Ramos (cell line): Measurements from ENCODE around the gene NAT10.
"Not testable (repeated sequence)": the region's sequence is repeated elsewhere in the genome, so short reads cannot be mapped to it uniquely, and the experiment has no call there.

Experiments
- in situ Hi-C: fragments of 300-500 bp; cut with MboI; formaldehyde crosslinking; loops from one replicate; pipeline ENCODE4 v1.14.3; 2022; ENCODE audit warnings: low sequenced_read_pairs; ENCODE audit not compliant: unreplicated experiment

Gene NAT10

DNA sequence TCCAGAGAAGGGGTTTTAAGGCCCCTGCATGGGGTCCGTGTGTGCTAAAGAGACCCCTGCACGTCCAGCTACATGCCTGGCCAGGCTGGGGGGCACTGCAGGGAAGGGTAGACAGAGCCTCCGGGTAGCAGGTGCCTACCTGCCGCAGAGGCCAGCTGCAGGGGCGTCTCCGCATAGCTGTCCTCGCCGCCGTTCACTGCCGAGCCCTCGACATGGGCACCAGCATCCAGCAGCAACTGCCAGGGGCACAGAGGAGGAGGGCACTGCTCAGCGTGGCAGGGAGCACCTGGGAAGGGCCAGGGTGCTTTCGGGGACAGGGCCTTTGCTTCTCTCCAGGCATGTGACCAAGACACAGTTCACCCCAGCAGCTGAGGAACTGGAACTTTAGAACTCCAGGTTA is 59.7 kb downstream of the NAT10 start:
- in situ Hi-C loops, result loop anchor here (25.0 kb wide), 1 partner anchor 322 kb away; no protein-coding TSS in a partner anchor

DNA sequence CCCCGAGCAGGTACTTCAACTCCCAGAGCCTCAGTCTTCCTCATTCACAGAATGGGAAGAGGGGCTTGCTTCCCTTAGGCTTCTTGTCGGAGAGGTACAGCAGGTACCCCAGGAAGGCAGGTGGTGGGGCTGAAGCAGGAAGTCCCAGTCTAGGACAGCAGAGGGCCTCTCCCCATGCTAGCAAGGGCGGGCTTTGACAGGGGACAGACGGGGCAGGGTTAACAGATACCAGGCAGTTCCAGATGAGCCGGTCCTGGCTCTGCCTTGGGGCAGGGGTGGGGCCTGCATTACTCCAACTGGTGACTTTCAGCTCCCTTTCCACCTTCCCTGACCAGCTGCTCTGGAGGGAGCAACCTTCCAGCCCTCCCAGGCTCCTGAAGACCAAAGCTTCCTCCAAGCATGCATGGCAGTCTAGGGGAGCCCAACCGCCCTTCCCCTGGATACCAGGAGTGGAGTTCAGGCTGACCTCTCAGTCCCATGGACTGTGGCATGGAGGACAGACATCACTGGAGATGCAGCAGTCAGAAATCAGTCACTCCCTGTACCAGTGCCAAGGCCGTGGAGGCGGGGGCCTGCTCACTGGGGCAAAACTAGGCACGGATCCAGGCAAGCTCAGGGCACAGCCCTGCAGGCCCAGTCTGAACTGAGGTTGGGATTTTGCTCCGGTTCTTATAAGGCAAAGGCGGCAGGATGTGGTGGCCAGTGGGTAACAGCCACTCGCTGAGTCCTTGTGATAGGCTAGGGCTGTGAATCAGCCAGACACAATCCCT is 60.5 kb downstream of the NAT10 start:
- in situ Hi-C loops, result loop anchor here (25.0 kb wide), 1 partner anchor 321 kb away; no protein-coding TSS in a partner anchor

DNA sequence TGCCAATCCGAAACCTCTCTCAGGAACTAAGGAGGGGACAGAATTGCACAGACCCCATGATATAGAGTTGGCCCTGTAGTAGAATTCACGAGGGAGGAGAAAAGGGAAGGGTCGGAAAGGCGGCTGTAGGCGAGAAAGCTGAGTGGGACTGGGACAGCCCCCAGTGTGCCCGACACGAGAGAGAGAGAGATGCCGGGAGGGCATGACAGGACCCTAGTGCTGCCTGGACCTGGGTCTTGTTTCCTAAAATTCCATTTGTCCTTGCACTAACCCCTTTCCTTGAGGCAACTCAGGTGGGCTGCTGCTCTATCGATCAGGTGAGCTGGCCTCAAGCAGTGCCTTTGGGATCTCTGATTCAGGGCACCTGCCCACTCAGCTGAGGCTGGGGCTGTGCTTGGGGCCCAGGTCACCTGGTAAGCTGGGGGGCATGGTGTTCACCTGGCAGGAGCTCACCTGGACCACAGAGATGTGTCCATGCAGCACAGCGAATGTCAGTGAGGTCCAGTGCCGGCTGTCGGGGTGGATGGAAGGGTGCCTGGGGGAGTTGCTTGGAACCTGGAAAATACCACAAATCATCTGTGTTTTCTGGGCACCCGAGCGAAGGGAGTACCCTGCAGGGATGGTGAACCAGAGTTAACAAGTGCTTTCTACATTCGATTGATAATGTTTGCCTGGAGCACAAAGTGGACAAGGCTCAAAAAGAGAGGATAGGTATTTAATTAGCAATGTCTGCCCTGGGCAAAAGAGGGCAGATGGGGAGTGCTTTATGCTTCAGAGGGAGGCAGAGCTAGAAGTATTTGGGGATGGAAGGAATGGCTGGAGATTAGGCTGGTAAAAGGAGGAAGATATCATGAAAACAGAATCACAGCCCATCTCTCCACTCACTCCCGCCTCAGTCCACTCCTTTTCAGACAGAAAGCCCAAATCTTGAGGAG is 61.6 kb downstream of the NAT10 start:
- in situ Hi-C loops, result loop anchor here (25.0 kb wide), 1 partner anchor 320 kb away; no protein-coding TSS in a partner anchor

DNA sequence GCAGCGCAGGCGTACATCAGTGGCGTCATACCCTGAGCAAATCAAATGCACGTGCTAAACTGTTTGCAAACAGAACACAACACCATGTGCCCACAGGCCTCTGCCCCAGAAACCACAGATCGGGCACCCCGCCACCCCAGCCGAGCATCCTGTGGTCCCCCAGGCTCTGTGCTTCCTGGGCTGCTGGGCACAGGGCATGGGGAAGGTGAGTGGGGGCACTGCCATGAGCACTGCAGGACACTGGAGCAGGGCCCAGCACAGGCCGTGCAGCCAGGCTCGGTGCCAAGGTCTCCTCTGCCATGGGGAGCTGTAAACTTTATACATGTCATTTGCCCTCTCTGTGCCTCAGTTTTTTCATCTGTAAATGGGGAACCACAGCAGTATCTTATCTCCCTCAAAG is 62.5 kb downstream of the NAT10 start:
- in situ Hi-C loops, result loop anchor here (25.0 kb wide), 1 partner anchor 319 kb away; no protein-coding TSS in a partner anchor

DNA sequence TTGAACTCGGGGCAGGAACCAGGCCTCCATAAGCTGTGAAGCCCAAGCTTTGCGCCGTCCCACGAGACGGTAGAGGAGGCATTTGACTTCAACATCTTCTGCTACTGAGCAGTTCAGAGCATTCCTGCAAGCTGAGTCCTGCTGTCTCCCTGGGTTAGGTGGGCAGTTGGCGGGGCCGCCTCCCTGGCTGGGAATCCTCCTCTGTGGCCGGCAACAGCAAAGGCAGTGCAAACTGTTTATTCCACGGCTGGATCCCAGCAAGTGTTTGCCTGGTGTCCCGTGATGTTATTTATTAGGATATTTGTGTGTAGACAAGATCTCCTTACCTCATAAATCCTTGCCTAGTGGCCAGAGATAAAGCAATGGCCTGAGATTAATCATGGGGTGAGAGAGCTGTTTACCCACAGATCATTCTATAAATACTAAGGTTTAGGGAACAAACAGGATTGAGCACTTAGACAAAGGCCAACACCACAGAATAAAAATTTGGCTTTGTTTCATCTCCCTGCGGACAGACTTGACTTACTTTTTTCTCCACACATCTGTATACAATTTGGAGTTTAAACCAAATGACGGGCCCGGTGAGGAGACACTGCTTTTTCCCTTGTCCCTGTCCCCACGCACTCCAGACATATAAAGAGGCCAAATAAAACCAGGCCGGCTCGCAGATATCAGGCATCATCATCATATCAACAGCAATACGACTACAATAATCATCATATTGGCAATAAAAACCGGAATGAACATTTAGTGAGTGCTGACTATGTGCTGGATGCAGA is 63.4 kb downstream of the NAT10 start:
- in situ Hi-C loops, result loop anchor here (25.0 kb wide), 1 partner anchor 318 kb away; no protein-coding TSS in a partner anchor

DNA sequence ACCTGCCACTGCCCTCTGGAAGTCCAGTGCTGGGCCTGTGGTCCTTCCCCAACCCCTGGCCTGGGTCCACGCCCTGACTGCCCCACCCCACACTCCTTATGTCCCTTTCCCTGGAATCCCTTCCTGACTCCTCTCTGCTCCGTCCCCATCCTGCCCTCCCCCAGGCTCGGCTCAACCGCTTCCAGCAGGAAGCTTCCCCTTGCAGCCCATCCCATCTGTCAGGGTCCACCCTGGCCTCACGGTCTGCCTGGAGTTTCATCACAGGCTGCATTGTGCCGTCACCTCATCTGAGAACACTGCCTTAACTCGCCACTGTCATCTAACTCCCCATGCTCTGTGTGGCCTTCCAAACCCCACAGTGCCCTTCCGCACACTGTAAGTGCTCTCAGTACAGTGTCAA is 64.3 kb downstream of the NAT10 start:
- in situ Hi-C loops, result loop anchor here (25.0 kb wide), 1 partner anchor 318 kb away; no protein-coding TSS in a partner anchor

DNA sequence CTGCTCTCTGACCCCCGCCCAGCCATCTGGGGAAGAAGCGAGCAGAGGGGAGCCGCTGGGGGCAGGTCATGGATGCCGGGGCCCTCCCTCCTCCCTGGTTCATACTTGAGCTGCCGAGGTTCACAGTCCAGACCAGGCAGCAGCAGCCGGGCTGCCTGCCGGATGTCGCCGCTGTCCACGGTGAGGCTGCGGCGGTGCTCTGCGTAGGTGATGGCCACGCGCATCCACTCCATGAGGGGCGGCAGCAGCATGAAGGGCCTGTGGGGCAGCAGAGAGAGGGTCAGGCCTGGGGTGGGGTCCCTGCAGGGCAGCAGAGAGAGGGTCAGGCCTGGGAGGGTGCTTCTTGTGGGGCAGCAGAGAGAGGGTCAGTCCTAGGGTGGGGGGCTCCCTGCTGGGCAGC is 67.6 kb downstream of the NAT10 start:
- in situ Hi-C loops, result loop anchor here (25.0 kb wide), 1 partner anchor 314 kb away; no protein-coding TSS in a partner anchor

DNA sequence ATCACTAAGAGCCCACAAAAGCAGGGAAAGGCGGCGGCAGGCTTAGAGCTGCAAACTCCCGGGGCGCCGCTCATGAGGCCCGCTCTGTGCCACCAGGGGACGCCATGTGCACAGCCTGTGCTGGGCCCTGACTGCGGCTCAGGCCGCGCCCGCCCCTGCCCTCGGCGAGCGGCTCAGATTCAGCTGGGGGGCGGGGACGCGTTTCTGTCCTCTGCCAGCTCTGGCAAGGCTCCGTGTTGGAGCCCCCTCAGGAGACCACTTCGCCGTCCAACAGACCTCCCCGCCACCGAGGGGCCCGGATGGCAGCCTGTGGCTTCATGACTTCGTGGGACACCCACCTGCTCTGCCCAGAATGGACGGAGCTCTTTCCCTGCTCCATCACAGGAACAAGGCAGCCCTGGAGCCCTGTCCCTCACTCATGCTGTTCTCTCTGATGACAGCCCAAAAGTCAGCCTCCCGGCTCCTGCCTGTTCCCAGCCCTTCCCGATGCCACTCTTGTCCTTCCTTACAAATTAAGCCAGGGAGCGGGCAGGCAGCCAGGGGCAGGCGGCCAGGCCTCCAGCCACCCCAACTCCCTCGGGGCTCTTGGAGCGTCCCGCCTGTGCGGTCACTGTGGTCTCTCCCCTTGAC is 69.1 kb downstream of the NAT10 start:
- in situ Hi-C loops, result loop anchor here (5.0 to 25.0 kb wide), 2 partner anchors 183 to 313 kb away; partner anchors contain the start of gene ABTB2

DNA sequence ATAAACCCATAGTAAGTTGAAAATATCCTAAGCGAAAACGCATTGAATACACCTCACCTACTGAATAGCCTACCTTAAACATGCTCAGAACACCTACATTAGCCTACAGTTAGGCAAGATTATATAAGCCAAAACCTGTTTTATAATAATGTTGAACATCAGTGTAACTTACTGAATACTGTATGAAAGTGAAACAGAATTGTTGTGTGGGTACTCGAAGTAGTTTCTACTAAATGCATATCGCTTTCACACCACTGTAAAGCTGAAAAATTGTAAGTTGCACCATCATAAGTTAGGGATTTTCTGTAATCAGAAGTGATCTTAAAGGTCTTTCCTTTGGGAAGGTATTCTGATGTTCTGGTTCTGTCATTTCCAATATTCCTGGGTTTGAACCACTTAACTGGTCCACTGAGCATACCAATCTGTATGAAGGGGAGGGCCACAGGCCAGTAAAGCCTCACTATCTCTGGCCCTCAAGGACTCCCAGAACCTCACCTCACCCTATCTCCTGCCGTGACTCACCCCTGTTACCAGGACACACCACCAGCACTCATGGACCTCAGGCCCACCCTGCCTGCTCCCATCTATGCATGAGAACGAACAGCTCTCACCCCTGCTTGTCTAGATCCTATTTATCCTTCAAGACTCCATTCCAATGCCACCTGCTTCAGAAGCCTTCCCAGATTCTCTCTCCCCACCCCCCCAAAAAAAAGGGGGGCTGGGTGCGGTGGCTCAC is 70.0 kb downstream of the NAT10 start:
- in situ Hi-C loops, result loop anchor here (5.0 kb wide), 1 partner anchor 182 kb away; the partner anchor contains the start of gene ABTB2

DNA sequence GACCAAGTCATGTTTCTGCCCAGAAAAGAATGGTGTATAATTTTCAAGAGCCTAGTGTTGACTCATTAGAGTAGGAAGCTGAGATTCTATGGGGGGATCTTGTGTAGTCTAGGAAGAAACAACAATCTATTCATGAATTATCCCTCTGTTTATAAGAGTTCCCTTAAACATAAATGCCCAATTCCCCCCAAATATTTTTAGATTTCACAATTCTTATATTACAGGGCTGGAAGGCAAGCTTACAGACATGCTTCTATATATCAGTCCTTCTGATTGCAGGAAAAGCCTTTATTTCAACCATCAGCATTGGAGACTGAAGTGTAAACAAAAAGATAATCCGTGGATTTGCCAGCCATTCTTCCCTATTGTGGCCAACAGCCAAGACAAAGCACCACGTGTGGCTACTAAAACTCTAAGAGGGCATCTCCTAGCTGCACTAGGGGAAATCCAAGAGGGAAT is 71.4 kb downstream of the NAT10 start:
- in situ Hi-C loops, result loop anchor here (5.0 kb wide), 1 partner anchor 181 kb away; the partner anchor contains the start of gene ABTB2

DNA sequence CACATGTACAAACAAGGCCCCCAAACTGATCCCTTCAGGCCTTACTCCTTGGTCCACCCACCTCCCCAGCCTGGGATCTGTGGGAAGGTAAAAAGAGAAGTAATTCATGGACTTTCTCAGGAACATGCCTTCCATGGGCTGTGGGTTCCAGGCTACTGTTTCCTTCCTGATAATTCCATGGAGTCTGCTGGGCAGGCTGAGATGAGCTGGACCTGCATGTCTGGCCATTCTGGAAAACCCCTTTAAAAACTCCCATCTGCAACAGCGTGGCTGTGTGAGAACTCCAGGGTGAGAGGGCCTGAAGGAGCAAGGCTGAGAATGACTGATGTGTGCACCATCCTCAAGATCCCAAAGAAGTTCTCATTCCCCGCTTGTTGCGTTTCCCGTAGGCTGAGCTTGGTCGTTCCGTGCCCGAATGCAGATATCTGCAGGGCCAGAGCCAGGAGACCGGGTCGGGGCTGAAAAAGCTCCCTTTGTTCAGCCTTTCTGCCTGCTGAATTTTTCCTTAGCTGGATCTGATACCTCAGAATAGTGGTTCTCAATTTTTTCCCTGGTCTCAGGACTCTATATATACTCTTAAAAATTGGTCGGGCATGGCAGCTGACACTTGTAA is 72.9 kb downstream of the NAT10 start:
- in situ Hi-C loops, result loop anchor here (5.0 kb wide), 1 partner anchor 179 kb away; the partner anchor contains the start of gene ABTB2

DNA sequence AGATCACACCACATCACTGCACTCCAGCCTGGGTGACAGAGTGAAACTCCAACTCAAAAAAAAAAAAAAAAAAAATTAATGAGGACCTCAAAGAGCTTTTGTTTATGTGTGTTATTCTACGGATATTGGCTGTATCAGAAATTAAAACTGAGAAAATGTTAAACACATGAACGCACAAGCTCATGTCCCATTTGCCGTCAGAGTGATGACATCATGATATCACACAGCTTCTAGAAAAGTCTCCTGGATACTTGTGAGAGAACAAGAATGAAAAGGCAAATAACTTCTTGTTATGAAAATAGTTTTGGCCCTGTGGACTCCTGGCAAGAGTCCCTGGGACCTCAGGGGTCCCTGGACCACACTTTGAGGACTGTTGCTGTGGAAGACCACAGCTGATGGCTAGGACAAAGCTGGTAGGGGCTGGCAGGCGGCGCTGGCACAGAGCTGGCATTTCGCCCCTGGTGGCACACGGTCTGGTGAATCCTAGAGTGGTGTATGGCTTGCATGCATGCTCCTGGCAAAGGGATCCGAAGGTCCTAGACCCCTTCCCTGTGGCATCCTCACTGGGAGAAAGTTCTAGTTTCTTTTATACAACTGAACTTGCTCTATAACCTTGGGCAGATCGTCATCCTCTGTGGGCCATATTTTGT is 73.7 kb downstream of the NAT10 start:
- in situ Hi-C loops, result loop anchor here (5.0 kb wide), 1 partner anchor 178 kb away; the partner anchor contains the start of gene ABTB2

DNA sequence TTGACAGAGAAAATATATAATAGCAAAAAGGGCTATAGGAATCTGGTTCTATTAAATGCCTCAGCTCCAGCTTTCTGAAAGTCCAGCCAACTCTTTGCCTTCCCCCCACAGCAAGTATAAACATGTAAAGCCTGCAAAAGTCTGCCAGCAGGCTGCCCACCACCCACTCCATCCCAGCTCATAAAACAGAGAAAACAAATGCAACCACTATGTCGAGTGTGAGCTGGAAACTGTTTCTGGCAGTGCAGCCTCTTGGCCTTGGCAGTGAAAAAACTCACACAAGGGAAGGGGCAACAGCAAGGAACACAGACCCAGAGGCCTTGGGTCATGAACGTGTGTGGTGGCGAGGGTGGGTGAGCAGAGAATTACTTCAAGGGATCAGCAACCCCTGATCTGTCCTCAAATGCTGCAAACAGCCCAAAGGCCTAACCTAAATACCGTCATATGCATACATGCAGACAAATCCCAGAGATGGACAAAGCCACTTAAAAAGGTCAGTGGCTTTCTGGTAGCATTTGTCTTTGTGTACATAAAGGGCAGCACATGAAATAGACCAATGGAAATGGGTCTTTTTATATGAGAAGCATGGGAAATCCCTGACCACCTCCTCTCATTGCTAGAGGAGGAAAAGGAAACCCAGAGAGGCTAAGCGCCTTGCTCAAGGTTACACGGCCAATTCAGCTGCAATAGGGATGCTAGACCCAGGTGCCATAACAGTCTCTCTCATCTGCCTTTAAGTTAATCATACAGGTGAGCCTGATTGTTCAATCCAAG is 74.8 kb downstream of the NAT10 start:
- in situ Hi-C loops, result no loop called here

DNA sequence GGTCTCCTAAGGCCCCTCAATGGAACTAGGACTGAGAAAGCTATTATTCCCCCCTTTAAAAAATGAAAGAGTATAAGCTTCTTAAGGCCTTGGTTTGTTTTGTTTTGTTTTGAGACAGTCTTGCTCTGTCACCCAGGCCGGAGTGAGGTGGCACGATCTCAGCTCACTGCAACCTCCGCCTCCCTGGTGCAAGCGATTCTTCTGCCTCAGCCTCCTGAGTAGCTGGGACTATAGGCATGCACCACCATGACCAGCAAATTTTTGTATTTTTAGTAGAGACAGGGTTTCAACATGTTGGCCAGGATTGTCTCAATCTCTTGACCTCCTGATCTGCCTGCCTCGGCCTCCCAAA is 75.4 kb downstream of the NAT10 start:
- in situ Hi-C loops, result not testable (repeated sequence)

DNA sequence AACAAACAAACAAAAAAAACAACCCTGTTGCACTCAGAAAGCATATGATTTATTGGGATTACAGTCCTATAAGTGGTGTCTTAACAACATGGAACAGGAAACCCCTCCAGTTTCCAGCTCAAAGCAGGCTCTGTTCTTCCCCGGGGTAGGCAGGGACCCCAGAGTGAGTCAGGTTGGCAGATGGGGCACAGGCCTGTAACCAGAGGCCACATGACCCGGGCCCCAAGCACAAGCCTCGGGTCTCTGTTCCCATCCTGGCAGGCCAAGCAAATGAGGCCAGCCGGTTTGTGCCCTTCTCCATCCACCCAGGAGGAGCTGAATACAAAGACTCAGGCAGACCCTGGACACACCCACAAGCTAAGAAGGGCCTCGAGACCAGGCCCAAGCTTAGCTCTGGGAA is 75.8 kb downstream of the NAT10 start:
- in situ Hi-C loops, result no loop called here

DNA sequence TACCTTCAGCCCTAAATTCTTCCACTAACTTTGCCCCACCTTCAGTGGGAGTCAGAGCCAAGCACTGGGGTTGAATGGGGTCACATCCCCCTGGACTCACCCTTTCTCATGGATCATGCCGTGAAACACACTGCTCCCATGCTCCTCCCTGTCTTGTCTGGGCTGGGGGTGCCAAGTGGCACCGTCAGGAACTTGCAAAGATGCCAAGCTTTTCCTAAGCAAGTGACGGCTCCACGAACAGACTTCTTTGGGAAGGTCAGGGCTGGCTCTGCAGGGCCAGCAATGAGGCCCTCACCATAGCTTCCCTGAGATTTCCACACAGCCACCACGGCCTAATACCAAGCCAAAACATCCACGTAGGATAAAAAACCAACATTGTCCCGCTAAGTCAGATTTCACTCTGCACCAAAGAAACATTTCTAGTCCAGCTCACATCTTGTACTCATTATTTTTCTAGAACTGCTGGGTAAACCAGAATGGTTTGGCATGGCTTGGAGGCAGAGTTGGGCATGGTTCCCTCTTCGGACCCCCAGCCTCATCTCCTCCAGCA is 76.5 kb downstream of the NAT10 start:
- in situ Hi-C loops, result no loop called here

DNA sequence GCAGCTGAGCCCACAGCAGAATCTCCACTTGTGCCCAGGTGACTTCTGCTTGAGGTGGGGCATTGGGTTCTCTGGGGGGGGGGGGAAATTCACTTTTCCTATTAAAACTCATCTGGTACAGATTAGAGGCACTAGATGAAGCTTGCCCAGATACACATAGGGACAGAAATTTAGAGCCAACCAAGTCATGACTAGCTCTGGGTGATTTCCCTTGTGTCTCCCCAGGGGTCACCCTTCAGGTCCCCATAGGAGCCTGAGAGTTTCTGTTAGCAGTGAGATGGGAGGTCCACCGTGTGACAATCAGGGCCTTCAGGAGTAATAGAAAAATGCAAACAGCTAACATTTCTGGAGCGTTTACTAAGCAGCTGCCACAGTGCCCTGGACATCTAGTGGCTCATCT is 77.0 kb downstream of the NAT10 start:
- in situ Hi-C loops, result no loop called here
